ENCODE data around the gene NET1.

The NET1 gene

GRCh38 chr10:5365928-5366327 is 46.4 kb upstream of the NET1 start:
- H2BK12ac ChIP-seq (ENCODE audit: low read length) = no peak overlapping the region
- no peak overlapping the region for H3K18ac ChIP-seq (ENCODE audit: low read length)
- H3K27me3 ChIP-seq (ENCODE audit: control insufficient read depth in 3 of 3, insufficient read depth in 3 of 3, low read depth in 1 of 3, low read length in 3 of 3) = no peaks in the 10 kb centered on the region
- H4K91ac ChIP-seq (ENCODE audit: low read depth, low read length, poor library complexity) = no peak overlapping the region
- no peak overlapping the region for H3K23ac ChIP-seq (ENCODE audit: low read depth, low read length, poor library complexity)
- WGBS, 2 donors (ENCODE audit: extremely low coverage in 2 of 2, insufficient read length in 2 of 2, insufficient replicate concordance in 1 of 2) = no CpG with 5 or more reads among the region's 5 CpGs
- no peak overlapping the region for H4K8ac ChIP-seq (ENCODE audit: low read depth, low read length)
- H3K36me3 ChIP-seq (replicated peaks in 1 of 2; ENCODE audit: control insufficient read depth in 2 of 2, insufficient read depth in 2 of 2, low read length in 2 of 2) = peaks cover 0 to 1% of the 10 kb centered on the region in 2 donors
- H3K27ac ChIP-seq (replicated peaks; ENCODE audit: low read length) = no peak overlapping the region
- peaks cover 0 to 5% of the 10 kb centered on the region in 2 donors for H3K9me3 ChIP-seq (replicated peaks in 1 of 2; ENCODE audit: control insufficient read depth in 2 of 2, insufficient read depth in 1 of 2, low read depth in 1 of 2, low read length in 2 of 2)
- H2BK120ac ChIP-seq (ENCODE audit: low read depth, low read length) = no peak overlapping the region
- no peak overlapping the region for H2BK5ac ChIP-seq (ENCODE audit: low read length)
- no peaks in the 10 kb centered on the region for H3K79me1 ChIP-seq (ENCODE audit: low read depth, low read length)
- H2BK15ac ChIP-seq (ENCODE audit: low read length) = no peak overlapping the region
- H3K4me1 ChIP-seq (ENCODE audit: control insufficient read depth in 2 of 2, insufficient read depth in 1 of 2, low read depth in 1 of 2, low read length in 2 of 2) = no peaks in the 10 kb centered on the region
- no peak for DNase-seq (ENCODE audit: low spot score)
- H3K9ac ChIP-seq (ENCODE audit: low read depth, low read length, poor library complexity) = no peak overlapping the region
- H2AFZ ChIP-seq (ENCODE audit: low read length) = no peak overlapping the region
- H3K14ac ChIP-seq (ENCODE audit: low read length) = no peak overlapping the region
- no peak overlapping the region for H3K4me2 ChIP-seq (ENCODE audit: insufficient read depth, low read length, poor library complexity, severe bottlenecking)
- no peak overlapping the region for H2AK5ac ChIP-seq (ENCODE audit: low read depth, low read length)
- H3K4me3 ChIP-seq (ENCODE audit: low read length in 2 of 2) = no peak overlapping the region
- no peak overlapping the region for H3K4ac ChIP-seq (ENCODE audit: low read length)

GRCh38 chr10:5369362-5370158 is 42.8 kb upstream of the NET1 start:
- Histone ChIP-seq H3K27me3 (ENCODE audit: control insufficient read depth in 3 of 3, insufficient read depth in 3 of 3, low read depth in 1 of 3, low read length in 3 of 3) (no peaks in the 10 kb centered on the region), H3K4me1 (ENCODE audit: control insufficient read depth in 2 of 2, insufficient read depth in 1 of 2, low read depth in 1 of 2, low read length in 2 of 2) (peaks cover 0 to 1% of the 10 kb centered on the region in 2 donors), H3K27ac (replicated peaks; ENCODE audit: low read length) (no peak overlapping the region), H2AK5ac (ENCODE audit: low read depth, low read length) (no peak overlapping the region), H4K8ac (ENCODE audit: low read depth, low read length) (no peak overlapping the region), H3K79me1 (ENCODE audit: low read depth, low read length) (no peaks in the 10 kb centered on the region), H2BK5ac (ENCODE audit: low read length) (no peak overlapping the region), H3K18ac (ENCODE audit: low read length) (no peak overlapping the region), H3K9ac (ENCODE audit: low read depth, low read length, poor library complexity) (no peak overlapping the region), H2BK15ac (ENCODE audit: low read length) (no peak overlapping the region), H2BK12ac (ENCODE audit: low read length) (no peak overlapping the region), H2AFZ (ENCODE audit: low read length) (no peak overlapping the region), H3K9me3 (replicated peaks in 1 of 2; ENCODE audit: control insufficient read depth in 2 of 2, insufficient read depth in 1 of 2, low read depth in 1 of 2, low read length in 2 of 2) (peaks cover 0 to 6% of the 10 kb centered on the region in 2 donors), H3K4ac (ENCODE audit: low read length) (no peak overlapping the region), H3K36me3 (replicated peaks in 1 of 2; ENCODE audit: control insufficient read depth in 2 of 2, insufficient read depth in 2 of 2, low read length in 2 of 2) (peaks cover 0 to 3% of the 10 kb centered on the region in 2 donors), H3K23ac (ENCODE audit: low read depth, low read length, poor library complexity) (no peak overlapping the region), H3K4me2 (ENCODE audit: insufficient read depth, low read length, poor library complexity, severe bottlenecking) (no peak overlapping the region), H4K91ac (ENCODE audit: low read depth, low read length, poor library complexity) (no peak overlapping the region), H3K14ac (ENCODE audit: low read length) (no peak overlapping the region), H2BK120ac (ENCODE audit: low read depth, low read length) (no peak overlapping the region), H3K4me3 (ENCODE audit: low read length in 2 of 2) (no peak overlapping the region)
- DNase-seq (ENCODE audit: low spot score) = no peak
- 100% methylated on average over 7 of the region's 16 CpGs; no CpG with 5 or more reads in 1 of the 2 donors for WGBS, 2 donors (ENCODE audit: extremely low coverage in 2 of 2, insufficient read length in 2 of 2, insufficient replicate concordance in 1 of 2)

GRCh38 chr10:5370493-5371352 is 41.6 kb upstream of the NET1 start:
- H3K4me3 ChIP-seq (ENCODE audit: low read length in 2 of 2) = no peak overlapping the region
- peaks cover 0 to 3% of the 10 kb centered on the region in 2 donors for H3K36me3 ChIP-seq (replicated peaks in 1 of 2; ENCODE audit: control insufficient read depth in 2 of 2, insufficient read depth in 2 of 2, low read length in 2 of 2)
- H3K4ac ChIP-seq (ENCODE audit: low read length) = no peak overlapping the region
- H3K14ac ChIP-seq (ENCODE audit: low read length) = no peak overlapping the region
- no peak overlapping the region for H3K23ac ChIP-seq (ENCODE audit: low read depth, low read length, poor library complexity)
- no peak overlapping the region for H3K27ac ChIP-seq (replicated peaks; ENCODE audit: low read length)
- no peak overlapping the region for H4K91ac ChIP-seq (ENCODE audit: low read depth, low read length, poor library complexity)
- no peaks in the 10 kb centered on the region for H3K27me3 ChIP-seq (ENCODE audit: control insufficient read depth in 3 of 3, insufficient read depth in 3 of 3, low read depth in 1 of 3, low read length in 3 of 3)
- H3K9ac ChIP-seq (ENCODE audit: low read depth, low read length, poor library complexity) = no peak overlapping the region
- H3K4me2 ChIP-seq (ENCODE audit: insufficient read depth, low read length, poor library complexity, severe bottlenecking) = no peak overlapping the region
- no peaks in the 10 kb centered on the region for H3K79me1 ChIP-seq (ENCODE audit: low read depth, low read length)
- H3K4me1 ChIP-seq (ENCODE audit: control insufficient read depth in 2 of 2, insufficient read depth in 1 of 2, low read depth in 1 of 2, low read length in 2 of 2) = peaks cover 0 to 1% of the 10 kb centered on the region in 2 donors
- 100% methylated on average over 7 of the region's 28 CpGs; no CpG with 5 or more reads in 1 of the 2 donors for WGBS, 2 donors (ENCODE audit: extremely low coverage in 2 of 2, insufficient read length in 2 of 2, insufficient replicate concordance in 1 of 2)
- no peak overlapping the region for H2AK5ac ChIP-seq (ENCODE audit: low read depth, low read length)
- no peak overlapping the region for H2BK12ac ChIP-seq (ENCODE audit: low read length)
- H4K8ac ChIP-seq (ENCODE audit: low read depth, low read length) = no peak overlapping the region
- peaks cover 0 to 6% of the 10 kb centered on the region in 2 donors for H3K9me3 ChIP-seq (replicated peaks in 1 of 2; ENCODE audit: control insufficient read depth in 2 of 2, insufficient read depth in 1 of 2, low read depth in 1 of 2, low read length in 2 of 2)
- no peak for DNase-seq (ENCODE audit: low spot score)
- H3K18ac ChIP-seq (ENCODE audit: low read length) = no peak overlapping the region
- no peak overlapping the region for H2BK5ac ChIP-seq (ENCODE audit: low read length)
- H2AFZ ChIP-seq (ENCODE audit: low read length) = no peak overlapping the region
- H2BK15ac ChIP-seq (ENCODE audit: low read length) = no peak overlapping the region
- H2BK120ac ChIP-seq (ENCODE audit: low read depth, low read length) = no peak overlapping the region

DNA sequence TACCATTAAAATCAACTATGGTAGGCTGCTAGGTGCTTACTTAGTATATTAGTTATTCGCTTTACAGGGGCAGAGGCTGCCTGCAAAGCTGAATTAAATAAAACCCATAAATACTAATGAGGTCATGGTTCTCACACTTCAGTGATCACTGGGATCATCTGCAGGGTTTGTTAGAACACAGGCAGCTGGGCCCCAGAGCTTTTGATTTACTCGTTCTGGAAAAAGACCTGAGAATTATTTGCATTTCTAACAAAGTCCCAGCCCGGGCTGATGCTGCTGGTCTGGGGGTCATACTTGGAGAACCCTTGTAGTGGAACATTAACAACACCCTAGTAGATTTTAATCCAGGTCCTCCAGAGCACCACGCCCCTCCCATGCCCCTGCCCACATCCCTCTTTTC is 39.0 kb upstream of the NET1 start:
- no peak overlapping the region for H3K14ac ChIP-seq (ENCODE audit: low read length)

More for the DNA sequence above, 39.0 kb upstream of the NET1 start:
- H2BK5ac ChIP-seq (ENCODE audit: low read length) = no peak overlapping the region
- no peak overlapping the region for H3K9ac ChIP-seq (ENCODE audit: low read depth, low read length, poor library complexity)
- no peak overlapping the region for H3K23ac ChIP-seq (ENCODE audit: low read depth, low read length, poor library complexity)
- H3K4me1 ChIP-seq (ENCODE audit: control insufficient read depth in 2 of 2, insufficient read depth in 1 of 2, low read depth in 1 of 2, low read length in 2 of 2) = peaks cover 0 to 3% of the 10 kb centered on the region in 2 donors
- no peak overlapping the region for H2AK5ac ChIP-seq (ENCODE audit: low read depth, low read length)
- H3K27me3 ChIP-seq (ENCODE audit: control insufficient read depth in 3 of 3, insufficient read depth in 3 of 3, low read depth in 1 of 3, low read length in 3 of 3) = no peaks in the 10 kb centered on the region
- no peak for DNase-seq (ENCODE audit: low spot score)
- H3K18ac ChIP-seq (ENCODE audit: low read length) = no peak overlapping the region
- H2BK120ac ChIP-seq (ENCODE audit: low read depth, low read length) = no peak overlapping the region
- no peaks in the 10 kb centered on the region for H3K79me1 ChIP-seq (ENCODE audit: low read depth, low read length)
- no peak overlapping the region for H2AFZ ChIP-seq (ENCODE audit: low read length)
- no CpG with 5 or more reads among the region's 4 CpGs for WGBS, 2 donors (ENCODE audit: extremely low coverage in 2 of 2, insufficient read length in 2 of 2, insufficient replicate concordance in 1 of 2)
- H2BK15ac ChIP-seq (ENCODE audit: low read length) = no peak overlapping the region
- H3K9me3 ChIP-seq (replicated peaks in 1 of 2; ENCODE audit: control insufficient read depth in 2 of 2, insufficient read depth in 1 of 2, low read depth in 1 of 2, low read length in 2 of 2) = peaks cover 0 to 6% of the 10 kb centered on the region in 2 donors
- no peak overlapping the region for H2BK12ac ChIP-seq (ENCODE audit: low read length)
- H3K27ac ChIP-seq (replicated peaks; ENCODE audit: low read length) = no peak overlapping the region
- H4K8ac ChIP-seq (ENCODE audit: low read depth, low read length) = no peak overlapping the region
- H3K4ac ChIP-seq (ENCODE audit: low read length) = no peak overlapping the region
- no peak overlapping the region for H3K4me3 ChIP-seq (ENCODE audit: low read length in 2 of 2)
- H3K4me2 ChIP-seq (ENCODE audit: insufficient read depth, low read length, poor library complexity, severe bottlenecking) = no peak overlapping the region
- H3K36me3 ChIP-seq (replicated peaks in 1 of 2; ENCODE audit: control insufficient read depth in 2 of 2, insufficient read depth in 2 of 2, low read length in 2 of 2) = peaks cover 0 to 3% of the 10 kb centered on the region in 2 donors
- no peak overlapping the region for H4K91ac ChIP-seq (ENCODE audit: low read depth, low read length, poor library complexity)

Data from neuronal stem cell (in vitro differentiated cells).